Measurements from ENCODE around the gene SSBP4. TPM values are rescaled to one million over a fixed set of nuclear protein-coding genes. Genes with fewer than 3 reads are reported as not detected.

SSBP4 gene
- total and polyA plus RNA-seq, 2 of the 4 experiments (the other 2 are of a cell fraction), result 14.9 to 39.7 TPM

DNA sequence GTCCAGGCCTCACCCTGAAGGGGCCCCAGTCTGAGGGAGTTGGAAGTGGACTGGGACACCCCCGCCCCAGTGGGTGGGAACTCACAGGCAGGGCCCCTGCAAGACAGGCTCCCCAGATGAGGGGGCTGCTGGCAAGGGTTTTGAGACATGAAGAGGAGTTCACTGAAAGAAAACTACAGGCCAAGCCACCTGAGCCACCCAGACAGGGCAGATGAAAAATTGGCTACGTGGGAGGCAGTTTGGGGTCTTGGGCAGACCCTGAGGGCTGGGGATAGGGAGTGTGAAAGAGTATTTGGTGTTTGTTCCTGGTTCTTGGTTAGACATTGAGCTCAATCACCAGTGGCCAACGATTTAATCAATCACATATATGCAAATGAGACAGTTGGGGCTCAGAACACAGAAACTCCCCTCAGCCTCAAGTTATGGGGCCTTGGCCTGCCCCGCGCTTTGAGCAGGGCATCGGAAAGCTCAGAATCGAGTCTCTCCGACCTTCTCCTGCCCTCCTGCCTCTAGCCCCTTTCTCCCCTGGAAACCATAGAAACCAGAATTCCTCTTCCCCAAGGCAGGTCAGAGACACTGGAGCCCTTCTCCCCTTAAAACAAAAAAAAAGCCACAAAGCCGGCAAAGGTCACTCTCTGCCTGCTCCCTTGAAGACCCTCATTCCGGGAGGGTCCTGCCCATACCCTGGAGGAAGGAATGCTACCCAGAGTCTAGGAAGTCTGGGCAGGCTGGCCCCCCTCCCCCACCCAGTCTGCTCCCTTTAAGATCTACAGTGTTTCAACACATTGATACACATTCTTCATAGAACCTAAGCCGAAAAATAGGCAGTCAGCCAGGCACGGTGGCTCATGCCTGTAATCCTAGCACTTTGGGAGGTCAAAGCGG, 20.1 kb downstream of the SSBP4 start:
- Histone ChIP-seq H2BK5ac (ENCODE audit: low read depth, low read length, poor library complexity, severe bottlenecking) (no peak overlapping the region), H4K8ac (ENCODE audit: low read depth in 2 of 2, low read length in 2 of 2) (no peak overlapping the region), H3K27ac (ENCODE audit: insufficient read depth, low read length) (no peak overlapping the region), H2BK120ac (ENCODE audit: low read depth, low read length) (no peak overlapping the region), H2BK15ac (ENCODE audit: low read depth, low read length) (no peak overlapping the region), H2AK5ac (ENCODE audit: low read depth, low read length) (peak overlapping the region; percentile 50; the same call in 1 of the 2 replicates), H4K20me1 (ENCODE audit: insufficient read depth, low read length) (peaks cover 56% of the 10 kb centered on the region), H2AK9ac (replicated peaks; ENCODE audit: low read depth, low read length, poor library complexity) (no peak overlapping the region), H2BK20ac (ENCODE audit: low read depth, low read length) (no peak overlapping the region), H3K4me1 (ENCODE audit: control insufficient read depth, insufficient read depth, low read length) (peaks cover 22% of the 10 kb centered on the region; the same call in 1 of the 2 replicates), H3K56ac (ENCODE audit: extremely low read depth, insufficient read depth, low read length) (no peak overlapping the region), H3K27me3 (ENCODE audit: control insufficient read depth, insufficient read depth, low read length) (no peaks in the 10 kb centered on the region), H4K5ac (ENCODE audit: low read depth, low read length) (no peak overlapping the region), H3K4me2 (ENCODE audit: low read depth, low read length) (no peak overlapping the region), H3K36me3 (ENCODE audit: control insufficient read depth, insufficient read depth, low read length) (peaks cover 25% of the 10 kb centered on the region), H3K9me1 (ENCODE audit: insufficient read depth, low read length) (peaks cover 12% of the 10 kb centered on the region; the same call in 1 of the 2 replicates), H3K4ac (ENCODE audit: low read depth, low read length) (no peak overlapping the region), H3K14ac (replicated peaks; ENCODE audit: low read depth, low read length) (no peak overlapping the region), H2AFZ (replicated peaks; ENCODE audit: low read length, poor library complexity) (no peak overlapping the region), H3K9ac (ENCODE audit: low read depth, low read length) (no peak overlapping the region), H3K9me3 (ENCODE audit: control insufficient read depth, insufficient read depth, low read length) (no peaks in the 10 kb centered on the region), H3K79me1 (ENCODE audit: low read depth in 1 of 2, low read length in 2 of 2) (peaks cover 7 to 32% of the 10 kb centered on the region in 2 experiments; a peak in 3 of 4 replicates), H3K23ac (ENCODE audit: low read depth, low read length) (no peak overlapping the region; the same call in 1 of the 2 replicates), H4K91ac (ENCODE audit: insufficient read depth, low read depth, low read length) (no peak overlapping the region), H3K4me3 (ENCODE audit: insufficient read depth, low read depth, low read length) (no peak overlapping the region), H3K18ac (ENCODE audit: low read depth, low read length) (no peak overlapping the region)
- ATAC-seq (ENCODE audit: low read depth) (peak; percentile 2; the same call in 1 of the 2 replicates), DNase-seq (peak; percentile 77)
- ChIA-PET CTCF (no interaction called here), POLR2A (ENCODE audit: unreplicated experiment) (no interaction called here)
- WGBS, 2 experiments (ENCODE audit: extremely low coverage in 2 of 2, insufficient read length in 1 of 2), result 44% methylated on average over 5 of the region's 13 CpGs; no CpG with 5 or more reads in 1 of the 2 experiments
- no TSS peak for BruUV-seq (replicated peaks)
- TF ChIP-seq, protein P1, sequence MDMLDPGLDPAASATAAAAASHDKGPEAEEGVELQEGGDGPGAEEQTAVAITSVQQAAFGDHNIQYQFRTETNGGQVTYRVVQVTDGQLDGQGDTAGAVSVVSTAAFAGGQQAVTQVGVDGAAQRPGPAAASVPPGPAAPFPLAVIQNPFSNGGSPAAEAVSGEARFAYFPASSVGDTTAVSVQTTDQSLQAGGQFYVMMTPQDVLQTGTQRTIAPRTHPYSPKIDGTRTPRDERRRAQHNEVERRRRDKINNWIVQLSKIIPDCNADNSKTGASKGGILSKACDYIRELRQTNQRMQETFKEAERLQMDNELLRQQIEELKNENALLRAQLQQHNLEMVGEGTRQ (IDR thresholded peaks at IDR 0.05; ENCODE audit: low read depth, low read length), result no peak
- TF ChIP-seq CTCF (conservative IDR thresholded peaks at IDR 0.05; ENCODE audit: low read depth, low read length) (peak; percentile 21; the same call in 1 of the 2 replicates), RAD21 (IDR thresholded peaks at IDR 0.05; ENCODE audit: low read length) (no peak), CEBPB (IDR thresholded peaks at IDR 0.05; ENCODE audit: low read depth, low read length) (peak; percentile 37), NFE2L2 (IDR thresholded peaks at IDR 0.05; ENCODE audit: low read depth, low read length) (no peak), RCOR1 (IDR thresholded peaks at IDR 0.05; ENCODE audit: insufficient replicate concordance, low read length) (no peak), ELK1 (IDR thresholded peaks at IDR 0.05; ENCODE audit: borderline replicate concordance, low read depth, low read length) (no peak), SMC3 (IDR thresholded peaks at IDR 0.05; ENCODE audit: low read depth, low read length) (no peak), MXI1 (IDR thresholded peaks at IDR 0.05; ENCODE audit: borderline replicate concordance, low read depth, low read length) (no peak), CHD1 (IDR thresholded peaks at IDR 0.05; ENCODE audit: low read depth, low read length) (no peak), MAFK (IDR thresholded peaks at IDR 0.05; ENCODE audit: low read depth, low read length) (no peak)
- in situ Hi-C loops (cut with MboI; ENCODE audit: low sequenced_read_pairs), result no loop called here
- intact Hi-C loops (cut with micrococcal nuclease), result no loop called here
- dilution Hi-C loops (cut with HindIII; ENCODE audit: low sequenced_read_pairs, unreplicated experiment), result no loop called here
